GM12872 (cell line): Measurements from ENCODE around the gene ZNF428.
A peak's percentile ranks its signal among the peaks of the same experiment; 100 is the strongest.

Experiments used
- CTCF ChIP-seq: IDR thresholded peaks from 3 replicates; pipeline ENCODE4 v1.5.1; 2011; ENCODE audit warnings: low read depth, mild to moderate bottlenecking, low read length, moderate library complexity; ENCODE audit not compliant: insufficient read depth

Gene ZNF428

GRCh38 chr19:43598445-43599240 lies 20.8 kb downstream of the ZNF428 start:
- TF ChIP-seq CTCF, result no peak

- TF ChIP-seq CTCF, result no peak
Measured at GRCh38 chr19:43597876-43598275, 21.6 kb downstream of the ZNF428 start.

GRCh38 chr19:43596842-43597461 lies 22.5 kb downstream of the ZNF428 start:
- no peak for TF ChIP-seq CTCF

- TF ChIP-seq CTCF, result no peak
Measured at GRCh38 chr19:43595999-43596841, 23.2 kb downstream of the ZNF428 start, which contains the start of the genes IRGQ and ZNF576. TSS of gene IRGQ (minus strand) at chr19:43596134. CDS start at chr19:43595338, 796 bp downstream. TSS of gene ZNF576 (plus strand) at chr19:43596595. CDS start at chr19:43597109, 514 bp downstream.

DNA sequence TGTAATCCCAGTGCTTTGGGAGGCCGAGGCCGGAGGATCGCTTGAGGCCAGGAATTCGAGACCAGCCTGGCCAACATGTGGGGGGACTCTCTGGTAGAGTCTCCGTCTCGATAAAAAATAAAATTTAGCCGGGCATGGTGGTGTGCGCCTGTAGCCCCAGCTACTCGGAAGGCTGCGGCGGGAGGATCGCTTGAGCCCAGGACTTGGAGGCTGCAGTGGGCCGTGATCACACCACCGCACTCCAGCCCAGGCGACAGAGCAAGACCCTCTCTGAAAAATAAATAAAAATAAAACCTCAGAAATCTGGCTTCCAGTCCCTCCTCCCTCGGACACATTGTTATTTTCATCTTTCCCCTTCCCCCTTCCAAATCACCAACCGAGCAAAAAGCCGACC lies 23.8 kb downstream of the ZNF428 start:
- no peak for TF ChIP-seq CTCF

GRCh38 chr19:43594710-43595604 lies 24.5 kb downstream of the ZNF428 start:
- peak; percentile 98 for TF ChIP-seq CTCF
